ENCODE results near the gene FOXO6.

Gene FOXO6

GRCh38 chr1:41341772-41342562 is 19.3 kb upstream of the FOXO6 start:
- DNase-seq = no peak
- no peak overlapping the region for H3K27ac Mint-ChIP-seq
- no peak overlapping the region for H3K4me3 Mint-ChIP-seq
- H3K27me3 Mint-ChIP-seq (ENCODE audit: low read depth, poor library complexity) = peaks cover 23% of the 10 kb centered on the region
- peaks cover 24% of the 10 kb centered on the region for H3K4me1 Mint-ChIP-seq
- peaks cover 27% of the 10 kb centered on the region for H3K9me3 Mint-ChIP-seq
- no peak for TF ChIP-seq CTCF (IDR thresholded peaks at IDR 0.05)
- H3K36me3 Mint-ChIP-seq (ENCODE audit: low read depth) = no peaks in the 10 kb centered on the region

- H3K9me3 Mint-ChIP-seq = peaks cover 26% of the 10 kb centered on the region
- H3K27ac Mint-ChIP-seq = no peak overlapping the region
- no peak for DNase-seq
- H3K27me3 Mint-ChIP-seq (ENCODE audit: low read depth, poor library complexity) = peaks cover 21% of the 10 kb centered on the region
- no peaks in the 10 kb centered on the region for H3K36me3 Mint-ChIP-seq (ENCODE audit: low read depth)
- no peak for TF ChIP-seq CTCF (IDR thresholded peaks at IDR 0.05)
- no peak overlapping the region for H3K4me3 Mint-ChIP-seq
- peaks cover 24% of the 10 kb centered on the region for H3K4me1 Mint-ChIP-seq
These were observed 18.4 kb upstream of the FOXO6 start for GRCh38 chr1:41342774-41343355.

- no peak for TF ChIP-seq CTCF (IDR thresholded peaks at IDR 0.05)
- peaks cover 23% of the 10 kb centered on the region for H3K27me3 Mint-ChIP-seq (ENCODE audit: low read depth, poor library complexity)
These were observed 17.2 kb upstream of the FOXO6 start for GRCh38 chr1:41343790-41344699.

GRCh38 chr1:41344708-41345159 is 16.5 kb upstream of the FOXO6 start:
- DNase-seq = no peak
- peaks cover 24% of the 10 kb centered on the region for H3K4me1 Mint-ChIP-seq
- H3K27me3 Mint-ChIP-seq (ENCODE audit: low read depth, poor library complexity) = peaks cover 29% of the 10 kb centered on the region
- H3K27ac Mint-ChIP-seq = no peak overlapping the region
- no peak overlapping the region for H3K4me3 Mint-ChIP-seq
- no peaks in the 10 kb centered on the region for H3K36me3 Mint-ChIP-seq (ENCODE audit: low read depth)
- H3K9me3 Mint-ChIP-seq = peaks cover 8% of the 10 kb centered on the region
- no peak for TF ChIP-seq CTCF (IDR thresholded peaks at IDR 0.05)

More at GRCh38 chr1:41343790-41344699, 17.2 kb upstream of the FOXO6 start:
- Mint-ChIP-seq H3K36me3 (ENCODE audit: low read depth) (no peaks in the 10 kb centered on the region), H3K4me3 (no peak overlapping the region), H3K27ac (no peak overlapping the region), H3K9me3 (peaks cover 14% of the 10 kb centered on the region), H3K4me1 (peaks cover 24% of the 10 kb centered on the region)
- DNase-seq = no peak

- H3K27me3 Mint-ChIP-seq (ENCODE audit: low read depth, poor library complexity) = peaks cover 25% of the 10 kb centered on the region
- no peaks in the 10 kb centered on the region for H3K36me3 Mint-ChIP-seq (ENCODE audit: low read depth)
- H3K27ac Mint-ChIP-seq = no peak overlapping the region
- peaks cover 19% of the 10 kb centered on the region for H3K4me1 Mint-ChIP-seq
- no peak overlapping the region for H3K4me3 Mint-ChIP-seq
- TF ChIP-seq CTCF (IDR thresholded peaks at IDR 0.05) = no peak
- H3K9me3 Mint-ChIP-seq = no peaks in the 10 kb centered on the region
- no peak for DNase-seq
These were observed 15.7 kb upstream of the FOXO6 start for GRCh38 chr1:41345434-41346075.

Measured in nephron progenitor cell (in vitro differentiated cells).